Panc1 (cell line): Measurements from ENCODE around the gene IRX4. TPM values are rescaled to one million over a fixed set of nuclear protein-coding genes. Genes with fewer than 3 reads are reported as not detected.

Source experiments
- ATAC-seq: fragments of 200-7000 bp; cut with Tn5 transposase; 2 replicates; pipeline ENCODE4 v1.9.1; 2020; ENCODE audit warnings: mild to moderate bottlenecking, moderate library complexity
- BruUV-seq: library from RNA; stranded (reverse); fragments of 400-500 nt; replicated peaks from 2 replicates; lab custom pipeline; 2021; lab: Mats Ljungman, UMichigan
- CTCF ChIA-PET: fragments of 300-600 bp; sonication (Branson Sonifier 250); formaldehyde crosslinking; loops from one replicate; lab custom pipeline; 2022; ENCODE audit warnings: antibody characterized with exemption; lab: Charles Lee
- POLR2A ChIA-PET: fragments of 300-600 bp; sonication (Branson Sonifier 250); formaldehyde crosslinking; loops from one replicate; lab custom pipeline; 2022; ENCODE audit warnings: antibody characterized with exemption; lab: Charles Lee
- DNase-seq: peaks from one replicate; pipeline ENCODE4 v3.0.0-alpha.2; 2010; ENCODE audit warnings: low read depth, low spot score
- H3K27ac ChIP-seq: 2 replicates; pipeline ENCODE4 v1.5.1; 2011; ENCODE audit warnings: mild to moderate bottlenecking, low read length, inconsistent platforms
- H3K27me3 ChIP-seq: fragments of 200-500 bp; sonication (Bioruptor generic); 2 replicates; pipeline ENCODE4 v1.6.0; 2014; ENCODE audit warnings: low read length, inconsistent platforms; ENCODE audit not compliant: control insufficient read depth, insufficient read depth
- H3K36me3 ChIP-seq: fragments of 200-500 bp; sonication (Bioruptor generic); 2 replicates; pipeline ENCODE4 v1.5.1; 2014; ENCODE audit warnings: inconsistent platforms, mild to moderate bottlenecking, low read length, moderate library complexity; ENCODE audit not compliant: control insufficient read depth, insufficient read depth
- H3K4me1 ChIP-seq: 2 replicates; pipeline ENCODE4 v1.5.1; 2011; ENCODE audit warnings: inconsistent platforms, mild to moderate bottlenecking, low read length, moderate library complexity; ENCODE audit not compliant: control insufficient read depth, insufficient read depth
- H3K4me3 ChIP-seq, 2 experiments: 2 replicates each; pipeline ENCODE4 v1.5.1; 2011 to 2012; ENCODE audit warnings: low read depth in 2 of 2, low read length in 2 of 2, mild to moderate bottlenecking in 2 of 2, inconsistent platforms in 1 of 2, moderate library complexity in 1 of 2
- H3K9me3 ChIP-seq: fragments of 200-500 bp; sonication (Bioruptor generic); 2 replicates; pipeline ENCODE4 v1.5.1; 2014; ENCODE audit warnings: low read depth, mild to moderate bottlenecking, inconsistent platforms, low read length, moderate library complexity; ENCODE audit not compliant: control insufficient read depth, insufficient read depth
- POLR2AphosphoS5 ChIP-seq: IDR thresholded peaks from 2 replicates; pipeline ENCODE4 v1.6.1; 2012; ENCODE audit warnings: mild to moderate bottlenecking, low read depth, low read length, moderate library complexity
- REST ChIP-seq, 2 experiments: IDR thresholded peaks; 2 replicates each; pipeline ENCODE4 v1.6.1; 2011 to 2012; ENCODE audit warnings: low read depth in 2 of 2, control low read depth in 1 of 2, low read length in 1 of 2, mild to moderate bottlenecking in 1 of 2, moderate library complexity in 1 of 2; ENCODE audit not compliant: insufficient read depth in 1 of 2
- SIN3A ChIP-seq: IDR thresholded peaks from 2 replicates; pipeline ENCODE4 v1.6.1; 2012; ENCODE audit warnings: low read depth, mild to moderate bottlenecking, low read length, moderate library complexity, borderline replicate concordance; ENCODE audit not compliant: insufficient read depth
- TCF7L2 ChIP-seq: IDR thresholded peaks from 2 replicates; pipeline ENCODE4 v1.6.1; 2011; ENCODE audit warnings: mild to moderate bottlenecking, low read depth, low read length, inconsistent platforms
- in situ Hi-C: cut with HindIII; loops from 2 replicates; pipeline ENCODE4 v1.10.0; 2016; ENCODE audit warnings: low sequenced_read_pairs, low pct_unique_long_range_greater_than_20kb
- intact Hi-C: fragments of 100-400 bp; cut with micrococcal nuclease; formaldehyde crosslinking; loops from one replicate; pipeline ENCODE4 v1.10.0; 2022; ENCODE audit not compliant: unreplicated experiment
- total RNA-seq: library from RNA; stranded (reverse); gene quantifications from one replicate; pipeline ENCODE4 v1.2.1, GENCODE V29; 2021; ENCODE audit not compliant: unreplicated experiment
- TF ChIP-seq, protein P1 (sequence below): fragments of 450-650 bp; IDR thresholded peaks from 2 replicates; pipeline ENCODE4 v1.5.1; 2017; ENCODE audit warnings: mild to moderate bottlenecking

Gene IRX4
- total RNA-seq, 1 experiment from 2014 or later = 0.18 TPM

GRCh38 chr5:1921711-1922110 is 39.0 kb upstream of the IRX4 start:
- DNase-seq (no peak), ATAC-seq (no peak)
- H3K36me3 ChIP-seq = no peaks in the 10 kb centered on the region
- no peak overlapping the region for H3K27ac ChIP-seq
- in situ Hi-C loops = no loop called here
- ChIA-PET POLR2A (no interaction called here), CTCF (no interaction called here)
- H3K4me1 ChIP-seq = no peaks in the 10 kb centered on the region
- no peak for TF ChIP-seq REST (IDR thresholded peaks at IDR 0.05; ENCODE audit: insufficient read depth in 1 of 2, low read depth in 2 of 2, low read length in 1 of 2)
- TF ChIP-seq TCF7L2 = no peak
- TF ChIP-seq SIN3A = no peak
- TF ChIP-seq POLR2AphosphoS5 = no peak
- TF ChIP-seq, protein P1, sequence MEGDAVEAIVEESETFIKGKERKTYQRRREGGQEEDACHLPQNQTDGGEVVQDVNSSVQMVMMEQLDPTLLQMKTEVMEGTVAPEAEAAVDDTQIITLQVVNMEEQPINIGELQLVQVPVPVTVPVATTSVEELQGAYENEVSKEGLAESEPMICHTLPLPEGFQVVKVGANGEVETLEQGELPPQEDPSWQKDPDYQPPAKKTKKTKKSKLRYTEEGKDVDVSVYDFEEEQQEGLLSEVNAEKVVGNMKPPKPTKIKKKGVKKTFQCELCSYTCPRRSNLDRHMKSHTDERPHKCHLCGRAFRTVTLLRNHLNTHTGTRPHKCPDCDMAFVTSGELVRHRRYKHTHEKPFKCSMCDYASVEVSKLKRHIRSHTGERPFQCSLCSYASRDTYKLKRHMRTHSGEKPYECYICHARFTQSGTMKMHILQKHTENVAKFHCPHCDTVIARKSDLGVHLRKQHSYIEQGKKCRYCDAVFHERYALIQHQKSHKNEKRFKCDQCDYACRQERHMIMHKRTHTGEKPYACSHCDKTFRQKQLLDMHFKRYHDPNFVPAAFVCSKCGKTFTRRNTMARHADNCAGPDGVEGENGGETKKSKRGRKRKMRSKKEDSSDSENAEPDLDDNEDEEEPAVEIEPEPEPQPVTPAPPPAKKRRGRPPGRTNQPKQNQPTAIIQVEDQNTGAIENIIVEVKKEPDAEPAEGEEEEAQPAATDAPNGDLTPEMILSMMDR = no peak
- H3K27me3 ChIP-seq = 0 out of 2 replicates have a peak, but pooled peaks cover 2% of the 10 kb centered on the region
- intact Hi-C loops = no loop called here
- H3K4me3 ChIP-seq = no peak overlapping the region
- no TSS peak for BruUV-seq
- H3K9me3 ChIP-seq = no peaks in the 10 kb centered on the region

- TF ChIP-seq, protein P1 = no peak
- no peak for TF ChIP-seq POLR2AphosphoS5
- TF ChIP-seq REST (IDR thresholded peaks at IDR 0.05; ENCODE audit: insufficient read depth in 1 of 2, low read depth in 2 of 2, low read length in 1 of 2) = no peak
- no peak for TF ChIP-seq TCF7L2
- TF ChIP-seq SIN3A = no peak
- DNase-seq = no peak
- H3K4me3 ChIP-seq = no peak overlapping the region
Observed at GRCh38 chr5:1919750-1920149, 37.0 kb upstream of the IRX4 start.

More at GRCh38 chr5:1919750-1920149, 37.0 kb upstream of the IRX4 start:
- CTCF ChIA-PET = no interaction called here
- H3K27me3 ChIP-seq = no peaks in the 10 kb centered on the region
- no peak overlapping the region for H3K27ac ChIP-seq
- POLR2A ChIA-PET = no interaction called here
- no TSS peak for BruUV-seq
- no peak for ATAC-seq
- H3K4me1 ChIP-seq = no peaks in the 10 kb centered on the region
- intact Hi-C loops (no loop called here), in situ Hi-C loops (no loop called here)
- no peaks in the 10 kb centered on the region for H3K9me3 ChIP-seq
- no peaks in the 10 kb centered on the region for H3K36me3 ChIP-seq
